GM23248 (cell line): ENCODE measurements around the gene CAMKMT. TPM values are rescaled to one million over a fixed set of nuclear protein-coding genes. Genes with fewer than 3 reads are reported as not detected.

Experiments
- DNase-seq: peaks from one replicate; pipeline ENCODE4 v3.0.0-alpha.2; 2015
- H2AFZ ChIP-seq: fragments of 200-600 bp; sonication (generic); 2 replicates; pipeline ENCODE4 v1.6.1; 2016; ENCODE audit warnings: antibody characterized with exemption
- H3F3A ChIP-seq: fragments of 200-600 bp; sonication (generic); 2 replicates; pipeline ENCODE4 v1.6.1; 2016; ENCODE audit warnings: mild to moderate bottlenecking, antibody characterized with exemption, mixed run types; ENCODE audit not compliant: insufficient read depth
- H3K27ac ChIP-seq: fragments of 200-600 bp; sonication (generic); 2 replicates; pipeline ENCODE4 v1.5.1; 2016; ENCODE audit warnings: mild to moderate bottlenecking
- H3K27me3 ChIP-seq: fragments of 200-600 bp; sonication (generic); replicated peaks from 2 replicates; pipeline ENCODE4 v1.6.1; 2016; ENCODE audit warnings: mild to moderate bottlenecking; ENCODE audit not compliant: insufficient read depth
- H3K36me3 ChIP-seq: fragments of 200-600 bp; sonication (generic); 2 replicates; pipeline ENCODE4 v1.6.1; 2016; ENCODE audit warnings: low read depth, mild to moderate bottlenecking
- H3K4me1 ChIP-seq: fragments of 200-600 bp; sonication (generic); 2 replicates; pipeline ENCODE4 v1.6.1; 2016; ENCODE audit warnings: mild to moderate bottlenecking; ENCODE audit not compliant: insufficient read depth
- H3K4me2 ChIP-seq: fragments of 200-600 bp; sonication (generic); one replicate; pipeline ENCODE4 v1.6.1; 2016; ENCODE audit warnings: mild to moderate bottlenecking; ENCODE audit not compliant: unreplicated experiment
- H3K4me3 ChIP-seq: fragments of 200-600 bp; sonication (generic); 2 replicates; pipeline ENCODE4 v1.5.1; 2016; ENCODE audit warnings: mild to moderate bottlenecking
- H3K79me2 ChIP-seq: fragments of 200-600 bp; sonication (generic); 2 replicates; pipeline ENCODE4 v1.6.1; 2016; ENCODE audit warnings: mild to moderate bottlenecking; ENCODE audit not compliant: insufficient read depth
- H3K9ac ChIP-seq: fragments of 200-600 bp; sonication (generic); 2 replicates; pipeline ENCODE4 v1.6.1; 2016; ENCODE audit warnings: mild to moderate bottlenecking
- H3K9me2 ChIP-seq: fragments of 200-600 bp; sonication (generic); 2 replicates; pipeline ENCODE4 v1.6.1; 2016; ENCODE audit warnings: mixed run types, mild to moderate bottlenecking, moderate library complexity; ENCODE audit not compliant: insufficient read depth
- H3K9me3 ChIP-seq: fragments of 200-600 bp; sonication (generic); one replicate; pipeline ENCODE4 v1.6.1; 2017; ENCODE audit warnings: low read depth
- H4K20me1 ChIP-seq: fragments of 200-600 bp; sonication (generic); 2 replicates; pipeline ENCODE4 v1.6.0; 2016; ENCODE audit not compliant: insufficient read depth
- EZH2 ChIP-seq: fragments of 200-600 bp; sonication (generic); IDR thresholded peaks from 2 replicates; pipeline ENCODE4 v1.6.1; 2018; ENCODE audit warnings: antibody characterized with exemption, mild to moderate bottlenecking; ENCODE audit not compliant: insufficient read depth, poor library complexity, severe bottlenecking
- EZH2phosphoT487 ChIP-seq: fragments of 200-600 bp; sonication (generic); IDR thresholded peaks from 2 replicates; pipeline ENCODE4 v1.6.1; 2018; ENCODE audit warnings: antibody characterized with exemption, moderate library complexity, mild to moderate bottlenecking, low read depth; ENCODE audit not compliant: insufficient read depth
- WGBS, 2 experiments: methylation state at CpG; one replicate each; pipeline ENCODE4 v1.1.6; 2015 to 2017; ENCODE audit warnings: low lambda C conversion rate in 2 of 2, low coverage in 1 of 2; ENCODE audit errors: missing lambda C conversion rate in 2 of 2; 5-methylcytosine and 5-hydroxymethylcytosine counted together
- in situ Hi-C: fragments of 300-500 bp; cut with MboI; formaldehyde crosslinking; loops from 2 replicates; pipeline ENCODE4 v1.15.0; 2020
- polyA plus RNA-seq: library from polyadenylated mRNA; unstranded; fragments of >200 nt; fragmentation: Nextera tagmentation; extraction: Ambion mirVana; gene quantifications from 2 replicates; pipeline ENCODE4 v1.2.1, GENCODE V29; 2016
- total RNA-seq: library from RNA; depleted of rRNA; stranded (reverse); fragments of >200 nt; shearing (Covaris generic); gene quantifications from 2 replicates; pipeline ENCODE4 v1.2.3, GENCODE V29; 2014

CAMKMT gene
- total and polyA plus RNA-seq, 2 experiments from 2014 or later: 3.1 to 6.9 TPM

- Histone ChIP-seq H4K20me1 (no peaks in the 10 kb centered on the region; the same call in 1 of the 2 replicates), H2AFZ (no peak overlapping the region), H3K27me3 (no peaks in the 10 kb centered on the region), H3K4me1 (no peaks in the 10 kb centered on the region), H3K79me2 (no peaks in the 10 kb centered on the region), H3K9me3 (no peaks in the 10 kb centered on the region), H3K4me3 (no peak overlapping the region), H3K4me2 (no peak overlapping the region), H3F3A (no peaks in the 10 kb centered on the region), H3K36me3 (no peaks in the 10 kb centered on the region), H3K27ac (no peak overlapping the region), H3K9me2 (no peaks in the 10 kb centered on the region), H3K9ac (no peak overlapping the region)
- DNase-seq: no peak
- 81 to 95% methylated on average over 1 of the region's 1 CpG for WGBS, 2 experiments
- in situ Hi-C loops: no loop called here
- TF ChIP-seq EZH2phosphoT487: no peak
Observed at GRCh38 chr2:44672431-44672830, 310.7 kb downstream of the CAMKMT start.

- DNase-seq: no peak
- TF ChIP-seq EZH2: no peak
- TF ChIP-seq EZH2phosphoT487: no peak
- Histone ChIP-seq H3K4me1 (no peaks in the 10 kb centered on the region), H3K4me3 (no peak overlapping the region), H3F3A (no peaks in the 10 kb centered on the region), H3K4me2 (no peak overlapping the region), H3K9me3 (no peaks in the 10 kb centered on the region), H3K27ac (no peak overlapping the region), H3K27me3 (no peaks in the 10 kb centered on the region), H3K79me2 (no peaks in the 10 kb centered on the region), H3K9ac (no peak overlapping the region), H2AFZ (no peak overlapping the region), H4K20me1 (no peaks in the 10 kb centered on the region; the same call in 1 of the 2 replicates), H3K9me2 (no peaks in the 10 kb centered on the region), H3K36me3 (no peaks in the 10 kb centered on the region)
- in situ Hi-C loops: no loop called here
- 40 to 46% methylated on average over 4 of the region's 4 CpGs for WGBS, 2 experiments
Observed at GRCh38 chr2:44674473-44675284, 312.9 kb downstream of the CAMKMT start.

- Histone ChIP-seq H3K79me2 (no peaks in the 10 kb centered on the region), H3K9me3 (no peaks in the 10 kb centered on the region), H2AFZ (no peak overlapping the region), H3K27me3 (no peaks in the 10 kb centered on the region), H3K36me3 (no peaks in the 10 kb centered on the region), H4K20me1 (no peaks in the 10 kb centered on the region; the same call in 1 of the 2 replicates), H3K9ac (no peak overlapping the region), H3F3A (no peaks in the 10 kb centered on the region), H3K27ac (no peak overlapping the region), H3K4me3 (no peak overlapping the region), H3K4me2 (no peak overlapping the region), H3K4me1 (no peaks in the 10 kb centered on the region), H3K9me2 (no peaks in the 10 kb centered on the region)
- in situ Hi-C loops: no loop called here
- TF ChIP-seq EZH2phosphoT487: no peak
- no peak for TF ChIP-seq EZH2
- WGBS, 2 experiments: 88 to 93% methylated on average over 3 of the region's 3 CpGs
- DNase-seq: no peak
Observed at GRCh38 chr2:44676379-44676778, 314.6 kb downstream of the CAMKMT start.

GRCh38 chr2:44679584-44679983 lies 317.8 kb downstream of the CAMKMT start:
- H3K4me1 ChIP-seq: no peaks in the 10 kb centered on the region
- H3K36me3 ChIP-seq: no peaks in the 10 kb centered on the region
- 75 to 77% methylated on average over 4 of the region's 4 CpGs for whole genome bisulfite sequencing, 2 experiments
- H3K9ac ChIP-seq: no peak overlapping the region
- no peaks in the 10 kb centered on the region for H3K79me2 ChIP-seq
- no peak for DNase-seq
- no peak for TF ChIP-seq EZH2phosphoT487
- no peak for TF ChIP-seq EZH2
- no peak overlapping the region for H3K27ac ChIP-seq
- no peaks in the 10 kb centered on the region for H3K9me3 ChIP-seq
- no peaks in the 10 kb centered on the region for H3F3A ChIP-seq
- no peaks in the 10 kb centered on the region for H3K9me2 ChIP-seq
- in situ Hi-C loops: no loop called here
- no peak overlapping the region for H3K4me3 ChIP-seq
- no peaks in the 10 kb centered on the region for H3K27me3 ChIP-seq
- H2AFZ ChIP-seq: no peak overlapping the region
- H3K4me2 ChIP-seq: no peak overlapping the region
- no peaks in the 10 kb centered on the region; the same call in 1 of the 2 replicates for H4K20me1 ChIP-seq
